GM19240 (cell line): ENCODE data around the gene SNRPE.

Experiments
- DNase-seq: peaks from one replicate; pipeline ENCODE4 v3.0.0; 2011; ENCODE audit warnings: low spot score; ENCODE audit not compliant: insufficient read length

Gene SNRPE

DNA sequence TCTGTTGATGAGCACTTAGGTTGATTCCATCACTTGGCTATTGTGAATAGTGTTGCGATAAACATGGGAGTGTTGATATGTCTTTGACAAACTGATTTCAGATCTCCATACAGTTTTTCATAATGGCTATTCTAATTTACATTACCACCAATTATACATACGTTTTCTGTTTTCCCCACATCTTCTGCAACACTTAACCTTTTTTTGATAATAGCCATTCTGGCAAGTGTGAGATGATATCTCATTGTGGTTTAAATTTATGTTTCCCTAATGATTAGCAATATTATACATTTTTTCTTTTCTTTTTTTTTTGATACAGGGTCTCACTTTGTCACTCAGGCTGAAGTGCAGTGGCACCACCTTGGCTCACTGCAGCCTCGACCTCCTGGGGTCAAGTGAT is 17.0 kb downstream of the SNRPE start:
- DNase-seq, result no peak

DNA sequence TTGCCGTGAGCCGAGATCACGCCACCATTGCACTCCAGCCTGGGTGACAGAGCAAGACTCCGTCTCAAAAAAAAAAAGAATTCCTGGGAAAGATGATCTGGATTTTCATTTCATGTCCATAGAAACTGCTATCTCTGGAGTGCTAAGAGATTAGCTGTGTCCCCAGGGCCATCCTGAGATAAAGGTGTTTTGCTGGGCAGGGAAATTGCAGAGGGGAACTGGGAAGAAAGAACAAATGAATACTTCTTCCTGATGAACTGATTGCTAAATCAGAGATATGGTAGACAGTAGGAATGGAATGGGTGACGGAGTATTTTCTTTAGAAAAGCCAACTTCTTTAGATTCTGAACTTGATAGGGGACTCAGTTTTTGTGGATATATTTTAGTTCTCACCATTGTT is 19.2 kb downstream of the SNRPE start:
- DNase-seq, result no peak

GRCh38 chr1:203888807-203889251 is 27.4 kb downstream of the SNRPE start:
- DNase-seq, result no peak

DNA sequence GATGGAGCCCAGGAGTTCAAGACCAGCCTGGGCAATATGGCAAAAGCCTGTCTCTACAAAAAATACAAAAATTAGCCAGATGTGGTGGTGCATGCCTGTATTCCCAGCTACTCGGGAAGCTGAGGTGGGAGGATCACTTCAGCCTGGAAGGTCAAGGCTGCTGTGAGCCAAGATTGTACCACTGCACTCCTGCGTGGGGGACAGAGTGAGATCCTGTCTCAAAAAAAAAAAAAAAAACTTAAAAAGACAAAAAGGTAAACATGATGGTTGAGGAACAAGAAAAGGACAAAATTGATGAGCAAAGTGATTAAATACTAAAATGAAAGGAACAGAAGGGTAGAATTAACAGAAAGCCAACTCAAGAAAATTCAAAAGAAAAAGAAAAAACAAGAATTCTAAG is 30.6 kb downstream of the SNRPE start:
- no peak for DNase-seq

GRCh38 chr1:203898458-203899352 is 37.3 kb downstream of the SNRPE start:
- no peak for DNase-seq

DNA sequence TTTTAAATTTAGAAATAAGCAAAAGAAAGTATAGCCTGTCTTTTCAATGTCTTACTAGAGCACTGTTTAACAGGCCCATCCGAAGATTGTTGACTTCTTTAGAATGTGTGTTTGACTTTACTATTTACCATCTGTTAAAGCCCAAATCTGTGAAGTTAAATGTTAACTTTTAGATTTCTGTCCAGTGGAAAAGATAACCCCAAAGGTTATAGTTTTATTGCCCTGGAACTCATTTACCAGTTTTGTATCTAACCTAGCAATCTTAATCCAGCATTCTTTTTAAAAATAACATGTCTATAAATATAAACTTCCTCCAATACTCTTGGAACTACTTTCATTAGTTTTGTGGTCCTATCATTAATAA is 37.9 kb downstream of the SNRPE start:
- DNase-seq, result no peak

DNA sequence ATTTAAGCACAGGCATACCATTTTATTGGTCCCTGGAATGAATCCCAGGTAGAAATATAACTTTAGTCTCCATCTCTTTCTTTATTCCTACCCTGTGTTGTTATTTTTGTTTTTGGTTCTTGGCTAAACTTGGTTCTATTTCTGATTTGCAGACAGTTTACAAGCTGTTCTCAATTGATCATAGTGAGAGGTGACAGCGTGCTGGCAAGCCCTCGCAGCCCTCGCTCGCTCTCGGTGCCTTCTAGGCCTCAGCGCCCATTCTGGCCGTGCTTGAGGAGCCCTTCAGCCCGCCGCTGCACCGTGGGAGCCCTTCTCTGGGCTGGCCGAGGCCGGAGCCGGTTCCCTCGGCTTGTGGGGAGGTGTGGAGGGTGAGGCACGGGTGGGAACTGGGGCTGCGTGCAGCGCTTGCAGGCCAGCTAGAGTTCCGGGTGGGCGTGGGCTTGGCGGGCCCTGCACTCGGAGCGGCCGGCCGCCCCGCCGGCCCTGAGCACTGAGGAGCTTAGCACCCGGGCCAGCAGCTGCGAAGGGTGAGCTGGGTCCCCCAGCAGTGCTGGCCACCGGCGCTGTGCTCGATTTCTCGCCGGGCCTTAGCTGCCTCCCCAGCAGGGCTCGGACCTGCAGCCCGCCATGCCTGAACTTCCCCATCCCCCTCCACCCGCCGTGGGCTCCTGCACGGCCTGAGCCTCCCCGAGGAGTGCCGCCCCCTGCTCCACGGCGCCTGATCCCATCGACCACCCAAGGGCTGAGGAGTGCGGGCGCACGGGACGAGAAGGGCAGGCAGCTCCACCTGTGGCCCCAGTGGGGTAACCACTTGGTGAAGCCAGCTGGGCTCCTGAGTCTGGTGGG is 38.7 kb downstream of the SNRPE start:
- DNase-seq, result no peak

DNA sequence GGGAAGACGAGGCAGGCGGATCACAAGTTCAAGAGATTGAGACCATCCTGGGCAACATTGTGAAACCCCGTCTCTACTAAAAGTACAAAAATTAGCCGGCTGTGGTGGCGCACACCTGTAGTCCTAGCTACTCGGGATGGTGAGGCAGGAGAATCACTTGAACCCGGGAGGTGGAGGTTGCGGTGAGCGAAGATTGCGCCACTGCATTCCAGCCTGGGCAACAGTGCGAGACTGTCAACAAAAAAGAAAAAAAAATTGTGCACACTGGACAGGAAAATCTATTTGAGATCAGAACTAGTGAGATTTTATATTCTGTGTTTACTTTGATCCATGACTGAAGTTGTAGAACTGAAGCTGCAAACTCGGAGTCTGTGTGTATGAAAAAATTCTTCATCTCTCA is 40.2 kb downstream of the SNRPE start:
- no peak for DNase-seq

- DNase-seq, result no peak
These were observed 43.9 kb downstream of the SNRPE start for GRCh38 chr1:203905275-203905674.

DNA sequence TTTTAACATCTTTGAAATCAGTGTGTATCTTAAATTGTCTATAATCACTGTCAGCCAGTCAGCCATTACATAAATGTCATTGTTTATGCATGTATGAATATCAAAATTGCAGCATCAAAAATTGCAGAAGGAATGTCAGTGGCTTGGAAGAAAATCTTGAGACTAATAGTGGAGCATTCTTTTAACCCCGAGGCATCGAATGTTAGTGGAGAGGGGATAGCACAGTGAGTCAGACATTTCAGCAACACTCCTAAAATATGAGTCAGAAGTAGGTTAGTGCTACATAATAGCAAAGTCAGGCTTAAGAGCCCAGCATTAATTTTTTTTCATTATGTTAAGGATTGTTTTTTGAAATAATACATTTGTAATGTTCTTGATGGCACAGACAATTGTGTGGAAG is 45.5 kb downstream of the SNRPE start:
- no peak for DNase-seq

- DNase-seq, result no peak
These were observed 46.5 kb downstream of the SNRPE start for GRCh38 chr1:203907901-203908300.

DNA sequence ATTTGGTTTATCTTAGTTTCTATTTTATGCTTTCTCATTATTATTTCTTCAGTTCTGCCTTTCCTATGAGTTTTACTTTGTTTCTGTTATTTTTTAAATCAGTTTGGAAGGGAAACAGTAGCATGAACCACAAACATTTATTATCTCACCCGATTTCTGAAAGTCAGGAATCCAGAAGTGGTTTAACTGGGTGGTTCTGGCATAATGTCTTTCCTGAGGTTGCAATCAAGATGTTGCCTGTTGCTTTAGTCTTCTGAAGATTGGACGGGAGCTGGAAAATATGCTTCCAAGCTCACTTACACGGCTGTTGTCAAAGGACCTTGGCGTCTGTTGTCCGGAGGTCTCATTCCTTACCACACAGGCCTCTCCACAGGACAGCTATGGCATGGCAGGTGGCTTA is 50.4 kb downstream of the SNRPE start:
- no peak for DNase-seq

- DNase-seq, result no peak
These were observed 51.7 kb downstream of the SNRPE start for GRCh38 chr1:203913073-203913521.

- no peak for DNase-seq
These were observed 52.9 kb downstream of the SNRPE start for GRCh38 chr1:203914292-203914691.

DNA sequence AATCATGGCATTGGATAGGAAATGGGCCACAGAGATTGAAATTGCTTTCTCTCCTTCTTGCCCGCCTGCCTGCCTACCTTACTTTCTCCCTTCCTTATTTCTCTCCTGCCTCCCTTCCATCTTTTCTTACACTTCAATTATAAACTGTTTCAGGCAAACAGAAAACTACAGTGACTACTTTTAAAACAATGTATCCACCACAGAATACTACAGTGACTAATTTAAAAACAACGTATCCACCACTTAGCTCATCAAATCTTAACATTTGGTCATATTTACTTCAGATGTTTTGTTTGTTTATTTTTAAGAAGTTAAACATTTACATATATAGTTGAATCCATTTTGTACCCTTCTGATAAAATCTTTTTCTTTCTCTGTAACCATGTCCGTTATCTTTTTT is 54.4 kb downstream of the SNRPE start:
- no peak for DNase-seq

- no peak for DNase-seq
These were observed 55.4 kb downstream of the SNRPE start for GRCh38 chr1:203916756-203917155.
